Measurements from ENCODE around the gene HTT-AS.

- no peak for TF ChIP-seq CTCF (IDR thresholded peaks at IDR 0.05; ENCODE audit: low read length)
- TF ChIP-seq EZH2 (optimal IDR thresholded peaks at IDR 0.05; ENCODE audit: low read depth, low read length): no peak
These were observed 42.6 kb upstream of the HTT-AS start for GRCh38 chr4:3116955-3117354.

All from MM.1S (cell line).